HG03064 (cell line): ENCODE data around the gene SH2D3A.

Experiments used
- ATAC-seq: cut with Tn5 transposase; IDR thresholded peaks from one replicate; pipeline ENCODE4 v1.9.1; 2021; ENCODE audit warnings: low read depth; ENCODE audit not compliant: unreplicated experiment

Gene SH2D3A

DNA sequence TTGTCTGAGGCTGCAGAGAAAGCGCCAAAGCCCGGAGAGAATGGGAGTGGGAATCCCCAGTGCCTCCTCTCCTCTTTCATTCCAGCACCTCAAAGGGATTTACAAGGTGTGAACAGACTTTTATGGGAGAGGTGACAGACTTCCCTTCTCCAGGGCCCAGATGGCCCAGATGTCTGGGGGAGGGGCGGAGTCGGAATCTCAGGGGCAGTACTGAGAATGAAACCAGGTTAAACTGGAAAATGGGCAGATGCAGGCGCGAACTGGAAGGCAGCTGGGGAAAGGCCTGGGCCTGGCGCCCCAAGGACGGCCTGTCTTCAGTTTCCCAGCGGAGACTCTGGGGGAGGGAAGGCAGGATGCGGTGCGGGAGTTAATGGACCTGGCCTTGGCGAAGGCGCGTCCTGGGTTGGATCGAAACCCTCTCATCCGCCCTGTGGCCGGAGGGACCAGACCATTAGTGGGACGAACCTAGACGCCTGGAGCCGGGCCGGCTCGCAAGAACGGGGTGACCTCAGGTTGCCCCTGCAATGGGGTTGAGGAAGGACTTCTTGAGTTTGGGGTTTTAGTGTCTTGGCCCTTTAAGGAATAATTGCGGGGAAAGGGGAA, 28.3 kb downstream of the SH2D3A start:
- no peak for ATAC-seq

DNA sequence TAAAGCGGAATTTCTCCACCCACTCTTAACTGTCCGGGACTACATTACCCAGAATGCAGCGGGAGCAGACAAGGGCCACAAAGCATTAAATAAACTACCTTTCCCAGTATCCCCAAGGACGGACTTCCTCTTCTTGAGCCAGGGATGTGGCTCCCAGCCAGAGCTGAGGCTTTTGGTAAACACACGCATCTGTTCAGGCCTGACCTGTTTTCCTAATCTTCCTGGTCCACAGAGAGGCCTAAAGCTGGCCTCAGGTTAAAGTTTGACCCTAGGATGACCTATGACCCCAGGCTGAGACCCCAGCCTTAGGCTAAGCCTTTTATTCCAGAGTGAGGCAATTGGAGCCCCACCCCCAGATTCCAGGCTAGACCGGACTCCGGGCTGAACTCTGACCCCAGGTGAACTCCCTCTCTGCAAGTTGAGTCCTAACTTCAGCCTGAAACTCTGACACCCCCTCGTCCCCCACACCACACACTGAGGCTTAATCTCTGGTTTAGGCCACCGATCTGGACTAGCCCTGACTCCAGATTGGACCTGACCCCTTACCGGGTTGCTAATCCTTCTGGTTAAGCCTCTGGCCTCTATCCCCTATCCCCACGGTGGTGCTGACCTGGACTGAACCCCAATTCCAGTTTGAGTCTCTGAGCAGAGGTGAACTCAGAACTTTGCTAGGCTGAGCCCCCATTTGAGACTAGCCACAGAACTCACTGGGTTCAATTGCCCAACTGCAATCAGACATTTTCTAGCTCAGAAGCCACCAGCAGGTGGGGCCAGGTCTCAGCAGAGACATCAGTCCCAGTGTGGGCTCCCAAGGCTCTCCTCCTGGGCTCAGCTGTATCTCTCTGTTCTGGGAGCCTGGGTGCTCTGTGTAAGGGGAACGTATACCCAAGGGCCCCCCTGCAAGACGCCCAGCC, 29.1 kb downstream of the SH2D3A start:
- no peak for ATAC-seq

DNA sequence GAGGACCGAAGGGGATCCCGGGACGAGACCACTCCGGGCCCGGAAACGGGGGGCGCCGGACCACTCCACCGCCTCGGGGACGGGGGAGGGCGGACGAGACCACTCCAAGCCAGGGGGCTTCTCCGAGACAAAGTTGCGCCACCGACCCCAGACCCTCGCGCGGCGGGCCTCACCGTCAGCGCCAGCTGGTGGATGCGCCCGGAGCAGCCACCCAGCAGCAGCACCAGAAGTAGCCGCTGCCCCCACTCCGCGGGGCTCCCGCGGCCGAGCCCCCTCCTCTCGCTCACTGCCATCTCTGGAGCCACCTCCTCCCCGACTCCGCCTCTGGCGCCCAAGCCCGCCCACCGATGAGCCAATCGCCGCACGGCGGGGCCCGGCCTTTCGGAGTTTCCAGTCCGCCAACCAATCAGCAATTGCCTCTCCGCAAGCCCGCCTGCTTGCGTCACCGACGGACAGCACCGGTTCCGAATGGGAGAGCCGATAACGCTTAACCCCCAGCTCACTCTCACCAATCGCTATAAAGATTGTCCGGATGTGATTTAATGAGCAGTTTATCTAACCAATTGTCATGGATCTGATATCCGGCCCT, 29.9 kb downstream of the SH2D3A start, which contains the start of gene GPR108:
Gene GPR108 (minus strand): TSS at position 297 of the 589 bp plus-strand sequence. CDS start 4 bp downstream, at position 293.
- peak; percentile 46 for ATAC-seq

- no peak for ATAC-seq
Observed at GRCh38 chr19:6736917-6737283, 30.3 kb downstream of the SH2D3A start.

DNA sequence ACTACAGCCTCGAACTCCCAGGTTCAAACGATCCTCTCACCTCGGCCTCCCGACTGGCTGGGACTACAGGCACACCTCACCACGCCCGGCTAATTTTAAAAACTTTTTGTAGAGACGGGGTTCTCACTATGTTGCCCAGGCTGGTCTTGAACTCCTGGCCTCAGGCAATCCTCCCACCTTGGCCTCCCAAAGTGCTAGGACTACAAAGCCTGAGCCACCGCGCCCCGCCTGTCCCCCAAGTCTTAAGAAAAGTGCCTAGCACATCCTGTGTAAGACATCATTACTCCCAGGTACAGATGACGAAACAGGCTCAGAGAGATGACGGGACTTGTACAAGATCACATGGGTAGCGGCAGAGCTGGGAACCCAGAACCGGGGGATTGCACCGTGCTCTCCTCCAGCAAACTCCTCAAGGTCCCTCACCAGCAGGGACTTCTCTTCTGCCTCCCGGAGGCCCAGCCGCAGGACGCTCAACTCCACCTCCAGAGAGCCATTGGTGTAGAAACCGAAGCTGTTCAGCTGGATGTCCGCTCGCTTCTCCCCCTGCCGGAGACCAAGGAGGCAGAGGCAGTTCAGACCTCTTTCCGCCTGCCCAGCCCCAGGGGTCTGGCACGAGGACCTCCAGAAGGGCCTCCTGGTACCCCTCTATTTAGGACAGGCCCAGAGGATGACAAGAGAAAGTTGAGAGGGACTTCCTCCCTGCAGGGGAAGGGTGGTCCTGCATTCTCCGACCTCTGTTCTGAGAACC, 30.9 kb downstream of the SH2D3A start:
- ATAC-seq: no peak

- no peak for ATAC-seq
Observed at GRCh38 chr19:6735181-6735911, 31.9 kb downstream of the SH2D3A start.

- no peak for ATAC-seq
Observed at GRCh38 chr19:6734096-6734696, 33.0 kb downstream of the SH2D3A start.

DNA sequence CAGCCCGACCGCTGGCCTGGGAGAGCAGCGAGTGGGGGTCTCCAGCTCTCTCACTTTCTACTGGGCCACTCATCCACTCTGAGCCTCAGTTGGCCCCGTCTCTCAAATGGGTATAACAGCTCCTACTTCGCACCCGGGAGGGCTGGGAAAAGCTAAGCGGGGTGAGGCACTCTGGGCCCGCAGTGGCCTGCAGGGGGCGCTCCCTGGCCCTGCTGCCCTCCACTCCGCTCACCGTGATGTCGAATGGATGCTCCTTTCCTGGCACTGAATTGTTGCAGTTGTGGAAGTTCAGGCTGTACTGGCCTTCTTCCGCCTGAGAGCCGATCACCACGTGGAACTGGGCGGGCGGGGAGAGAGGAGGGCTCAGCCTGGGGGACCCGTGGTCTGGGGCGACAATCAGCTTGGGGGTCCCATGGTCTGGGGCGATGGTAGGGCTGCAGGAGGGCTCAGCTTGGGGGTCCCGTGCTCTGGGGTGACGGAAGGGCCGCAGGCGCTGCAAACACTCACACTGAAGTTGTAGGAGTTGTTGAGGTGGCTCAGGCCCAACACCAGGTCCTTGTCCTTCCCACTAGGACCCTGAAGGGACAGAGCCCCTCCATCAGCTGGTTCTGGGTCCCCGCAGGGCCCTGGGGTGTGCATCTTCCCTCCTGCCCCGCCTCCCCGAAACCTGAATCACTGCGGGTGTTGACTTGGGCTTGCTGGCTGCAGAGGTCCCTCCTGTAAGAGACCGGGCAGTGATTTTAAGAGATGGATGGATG, 33.7 kb downstream of the SH2D3A start:
- no peak for ATAC-seq

- ATAC-seq: no peak
Observed at GRCh38 chr19:6732803-6733337, 34.4 kb downstream of the SH2D3A start.

GRCh38 chr19:6731822-6732221, 35.4 kb downstream of the SH2D3A start:
- no peak for ATAC-seq

DNA sequence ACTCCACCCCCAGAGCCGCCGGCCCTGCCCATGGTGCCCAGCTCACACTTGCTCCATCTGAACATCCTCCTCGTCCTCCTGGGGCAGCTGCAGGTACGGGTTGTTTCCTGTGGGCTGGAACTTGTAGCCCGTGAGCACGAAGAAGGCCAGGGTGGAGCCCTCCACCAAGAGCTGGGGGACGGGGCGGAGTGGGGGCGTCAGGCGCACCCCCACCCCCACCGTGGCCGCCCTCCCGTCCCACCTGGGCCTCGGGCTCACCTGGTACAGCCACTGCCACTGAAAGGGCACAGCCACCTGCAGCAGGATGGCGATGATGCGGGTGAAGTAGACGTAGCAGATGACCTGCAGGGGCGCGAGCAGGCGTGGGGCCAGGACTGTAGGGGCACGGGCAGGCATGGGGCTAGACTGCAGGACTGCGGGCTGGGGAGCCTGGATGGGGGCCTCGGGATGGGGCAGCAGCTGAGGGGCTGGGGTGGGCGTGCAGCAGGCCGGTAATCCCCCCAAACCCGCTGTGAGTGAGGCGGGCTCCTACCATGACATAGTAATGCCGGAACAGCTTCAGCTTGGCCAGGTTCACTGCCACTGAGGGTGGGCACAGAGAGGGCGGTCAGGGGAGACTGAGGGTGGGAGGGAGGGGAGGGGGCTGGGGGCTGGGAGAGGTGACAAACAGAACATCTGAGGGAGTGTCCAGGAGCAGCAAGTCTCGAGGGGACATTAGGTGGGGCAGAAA, 36.1 kb downstream of the SH2D3A start:
- ATAC-seq: no peak

DNA sequence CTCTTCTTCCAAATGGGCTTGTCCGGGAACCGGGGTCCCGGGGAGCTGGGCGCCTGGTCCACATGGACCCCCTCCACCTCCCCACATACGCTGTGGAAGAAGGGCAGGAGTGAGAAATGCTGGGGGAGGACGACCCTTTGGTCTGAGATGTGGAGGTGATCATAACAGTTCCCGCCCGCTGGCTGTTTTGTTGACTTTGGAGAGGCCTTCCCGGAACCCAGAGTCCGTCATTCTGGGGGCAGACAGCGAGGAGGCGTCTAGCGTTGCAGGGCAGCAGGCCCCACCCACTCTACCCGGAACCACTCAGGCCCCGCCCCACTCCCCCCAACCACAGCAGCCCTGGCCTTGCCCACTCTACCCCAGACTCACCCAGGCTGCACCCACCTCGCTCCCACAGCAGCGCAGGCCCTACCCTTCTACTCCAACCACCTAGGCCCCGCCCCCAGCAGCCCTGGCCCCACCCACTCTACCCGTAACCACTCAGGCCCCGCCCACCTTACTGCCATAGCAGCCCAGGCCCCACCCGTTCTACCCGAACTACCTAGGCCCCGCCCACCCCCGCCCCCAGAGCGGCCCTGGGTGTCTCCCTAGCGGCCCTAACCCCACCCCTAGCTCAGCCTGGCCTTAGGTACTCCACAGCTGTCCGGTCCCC, 37.0 kb downstream of the SH2D3A start:
- no peak for ATAC-seq

- ATAC-seq: no peak
Observed at GRCh38 chr19:6729573-6730152, 37.6 kb downstream of the SH2D3A start.

GRCh38 chr19:6728346-6728745, 38.9 kb downstream of the SH2D3A start:
- ATAC-seq: no peak

- no peak for ATAC-seq
Observed at GRCh38 chr19:6725513-6726231, 41.6 kb downstream of the SH2D3A start.

- ATAC-seq: no peak
Observed at GRCh38 chr19:6724631-6725492, 42.4 kb downstream of the SH2D3A start.
